GM21825 (cell line): ENCODE results near the gene AGAP1.
"Not testable (repeated sequence)": the region's sequence is repeated elsewhere in the genome, so short reads cannot be mapped to it uniquely, and the experiment has no call there.

Experiments used
- ATAC-seq: cut with Tn5 transposase; IDR thresholded peaks from one replicate; pipeline ENCODE4 v1.9.1; 2021; ENCODE audit warnings: mild to moderate bottlenecking, moderate library complexity; ENCODE audit not compliant: unreplicated experiment

Gene AGAP1

DNA sequence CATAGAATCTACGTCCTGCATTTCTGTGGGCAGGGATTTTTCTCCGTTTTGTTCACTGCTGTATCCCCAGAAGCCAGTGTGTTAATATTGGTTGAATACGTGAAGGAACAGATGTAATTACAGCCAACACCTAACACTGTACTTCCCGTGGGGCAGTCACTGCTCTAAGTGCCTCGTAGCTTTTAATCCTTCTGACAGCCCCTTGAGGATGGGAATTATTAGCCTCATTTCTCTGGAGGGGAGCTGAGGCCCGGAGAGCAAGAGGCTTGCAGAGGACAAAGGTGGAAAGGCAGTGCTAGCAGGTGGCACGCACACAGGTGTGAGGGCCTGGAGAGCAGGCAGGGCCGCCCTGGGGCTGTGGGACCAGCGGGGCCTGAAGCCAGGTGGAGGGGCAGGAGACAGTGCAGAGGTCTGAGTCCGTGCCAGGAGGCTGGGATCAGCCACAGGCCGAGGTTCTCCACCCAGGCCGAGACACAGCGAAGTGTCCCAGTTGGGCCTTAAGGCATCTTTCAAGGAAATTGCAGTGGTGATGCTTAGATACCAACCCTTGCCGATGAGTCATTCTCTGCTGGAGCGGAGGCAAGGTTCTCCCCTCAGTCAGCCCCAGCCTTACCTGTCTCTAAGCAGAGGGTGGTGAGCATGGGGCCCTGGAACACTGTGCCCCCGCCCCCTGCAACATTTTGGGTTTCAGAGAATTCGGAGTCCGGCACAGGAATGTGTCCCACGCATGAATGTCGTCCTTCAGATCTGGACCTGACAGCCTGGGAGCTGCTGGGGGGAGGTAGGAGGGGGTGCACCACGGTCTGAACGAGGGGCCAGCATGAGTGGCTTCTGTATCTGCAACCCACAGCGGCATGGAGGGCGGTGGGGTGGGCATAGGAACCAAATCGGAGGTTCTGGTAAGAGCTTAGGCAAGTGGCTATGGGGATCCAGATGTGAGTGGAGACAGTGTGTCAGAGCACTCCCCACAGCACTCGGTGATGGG is 551.7 kb downstream of the AGAP1 start:
- no peak for ATAC-seq

GRCh38 chr2:236046715-236047114 is 552.9 kb downstream of the AGAP1 start:
- no peak for ATAC-seq

- no peak for ATAC-seq
Measured at GRCh38 chr2:236047176-236047575, 553.3 kb downstream of the AGAP1 start.

DNA sequence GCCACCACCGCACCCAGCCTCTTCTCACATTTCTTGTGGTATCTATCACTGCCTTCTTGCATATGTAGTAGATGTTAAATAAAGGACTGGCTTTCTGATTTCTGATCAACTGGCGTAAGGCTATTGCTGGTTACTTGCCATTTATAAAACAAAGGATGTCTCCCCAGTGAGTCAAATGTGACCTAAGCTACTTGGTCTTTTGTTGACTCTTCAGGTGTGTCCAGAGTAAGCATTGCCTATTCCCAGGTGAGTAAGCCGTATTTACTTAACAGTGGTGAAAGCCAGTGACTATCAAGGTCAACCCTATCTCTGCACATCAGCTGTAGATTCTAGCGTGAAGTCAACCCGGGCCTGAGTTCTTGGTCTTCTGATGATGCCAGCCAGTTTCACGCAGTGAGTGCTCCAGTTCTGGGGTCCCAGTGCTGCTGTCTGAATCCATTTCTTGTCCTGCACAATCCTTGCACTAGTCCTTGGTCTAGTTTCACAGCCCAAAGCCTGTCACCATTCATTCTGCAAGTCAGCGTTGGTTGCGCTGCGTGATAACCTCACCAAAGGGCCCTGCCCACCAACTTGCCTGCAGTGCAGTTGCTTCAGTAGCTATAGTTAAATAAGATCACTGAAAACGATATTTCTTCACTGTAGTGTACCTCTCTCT is 554.2 kb downstream of the AGAP1 start:
- ATAC-seq: no peak

DNA sequence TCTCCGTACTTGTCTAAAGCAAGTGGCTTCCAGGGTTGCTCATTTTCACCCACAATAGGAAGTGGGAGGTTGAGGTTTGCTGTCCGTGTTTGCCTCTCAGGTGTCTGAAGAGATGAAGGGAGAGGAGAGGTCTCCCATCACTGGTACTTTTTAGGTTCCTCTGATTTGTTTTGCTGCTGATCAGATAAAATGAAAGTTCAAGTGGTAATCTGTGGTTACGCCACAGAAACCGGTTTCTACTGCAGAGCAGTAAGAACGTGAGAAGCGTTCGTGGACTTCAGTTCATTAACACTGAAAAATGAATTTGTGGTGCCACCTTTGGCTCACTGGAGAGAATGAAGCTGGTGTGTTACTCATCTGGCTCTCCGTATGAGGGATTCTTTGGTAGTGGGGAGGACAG is 556.1 kb downstream of the AGAP1 start:
- ATAC-seq: no peak

GRCh38 chr2:236051351-236051750 is 557.5 kb downstream of the AGAP1 start:
- ATAC-seq: no peak

DNA sequence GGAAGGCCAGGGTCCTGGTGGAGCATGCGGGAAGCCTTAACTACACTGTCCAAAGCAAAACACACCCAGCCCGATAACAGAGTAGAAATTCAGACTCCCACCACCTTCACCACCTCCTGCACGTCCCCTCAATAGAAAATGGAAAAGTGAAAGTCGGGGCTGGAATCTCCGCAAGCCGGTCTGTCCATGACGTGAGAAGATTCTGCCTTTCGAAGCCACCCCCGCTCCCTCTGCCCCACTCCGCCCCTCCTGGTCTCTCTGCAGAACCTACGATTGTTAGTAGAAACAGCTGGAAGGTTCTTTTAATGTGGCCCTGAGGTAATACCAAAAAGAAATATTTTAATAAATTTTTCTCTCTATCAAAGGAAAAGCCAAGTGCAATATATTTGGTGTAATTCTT is 558.0 kb downstream of the AGAP1 start:
- ATAC-seq: no peak

DNA sequence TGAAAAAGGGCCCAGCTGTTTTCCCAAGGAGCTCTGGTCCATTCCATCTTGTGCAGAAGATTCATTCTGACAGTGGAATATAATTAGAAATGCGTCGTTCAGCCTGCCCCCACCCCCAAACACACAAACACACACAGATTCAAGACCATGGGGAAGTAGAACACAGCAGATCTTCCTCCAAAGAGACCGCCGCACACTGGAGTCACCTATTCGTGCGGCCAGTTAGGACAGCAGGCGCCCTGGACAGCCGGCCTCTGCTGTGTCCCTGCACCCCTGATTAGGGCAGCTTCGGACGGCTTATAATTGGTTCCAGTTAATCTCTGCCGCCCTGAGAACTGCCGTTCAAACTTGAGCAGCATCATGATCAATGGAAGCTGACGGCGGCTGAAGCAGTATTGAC is 558.4 kb downstream of the AGAP1 start:
- ATAC-seq: no peak

- no peak for ATAC-seq
Measured at GRCh38 chr2:236052926-236053821, 559.3 kb downstream of the AGAP1 start.

- ATAC-seq: no peak
Measured at GRCh38 chr2:236054125-236054524, 560.3 kb downstream of the AGAP1 start.

GRCh38 chr2:236054621-236055305 is 560.9 kb downstream of the AGAP1 start:
- ATAC-seq: no peak

DNA sequence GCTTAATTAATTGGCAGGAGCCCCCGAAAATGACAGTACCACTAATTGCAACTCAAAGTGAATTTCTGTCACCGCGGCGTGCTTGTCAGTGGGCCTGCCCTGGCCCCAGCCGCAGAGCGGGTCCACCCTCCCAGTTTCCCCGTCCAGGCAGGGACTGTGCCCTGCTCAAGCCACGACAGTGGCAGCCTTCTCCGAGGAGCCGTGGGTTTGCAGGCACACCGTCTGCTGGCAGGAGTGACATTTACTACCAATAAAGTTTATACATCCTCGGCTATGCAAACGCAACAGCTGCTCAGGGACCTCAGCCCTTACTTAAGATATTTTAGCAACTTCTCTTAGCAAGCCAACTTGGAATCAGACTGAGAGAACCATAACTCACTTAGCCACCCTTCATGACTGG is 561.6 kb downstream of the AGAP1 start:
- no peak for ATAC-seq

DNA sequence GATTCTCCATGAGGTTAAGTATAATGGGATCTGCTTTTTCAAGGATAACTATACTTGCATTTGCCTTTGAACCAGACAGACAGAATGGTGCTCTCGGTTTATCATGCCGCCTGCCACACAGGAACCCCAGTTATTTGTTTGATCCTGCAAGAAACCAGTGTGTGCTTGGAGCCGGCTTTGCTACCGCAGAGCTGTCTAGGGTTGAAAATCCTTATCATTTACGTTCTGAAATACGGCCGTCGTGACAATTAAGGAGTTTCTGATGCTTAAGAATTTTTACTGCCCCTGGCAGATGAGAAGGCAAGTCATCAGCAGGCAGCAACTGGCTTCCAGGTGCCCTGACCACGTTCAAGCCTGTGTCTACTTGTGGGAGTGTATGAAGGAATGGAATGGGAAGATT is 562.3 kb downstream of the AGAP1 start:
- no peak for ATAC-seq

DNA sequence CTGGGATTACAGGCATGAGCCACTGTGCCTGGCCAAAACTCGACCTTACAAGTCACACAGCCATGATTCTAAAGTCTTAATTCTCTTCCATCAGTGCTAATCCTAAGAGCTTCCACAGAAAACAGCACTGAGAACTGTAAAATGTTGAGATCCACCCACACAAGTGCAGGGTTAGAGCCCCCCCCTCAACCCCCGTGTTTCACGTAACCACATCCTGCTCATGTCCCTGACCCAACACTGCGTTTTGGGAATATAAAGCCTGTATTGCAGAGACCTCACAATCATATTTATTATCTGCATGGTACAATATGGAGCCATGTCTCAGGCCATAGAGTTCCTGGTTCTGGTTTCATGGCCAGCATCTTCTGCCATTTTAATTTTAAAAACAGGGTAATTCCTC is 563.5 kb downstream of the AGAP1 start:
- no peak for ATAC-seq

DNA sequence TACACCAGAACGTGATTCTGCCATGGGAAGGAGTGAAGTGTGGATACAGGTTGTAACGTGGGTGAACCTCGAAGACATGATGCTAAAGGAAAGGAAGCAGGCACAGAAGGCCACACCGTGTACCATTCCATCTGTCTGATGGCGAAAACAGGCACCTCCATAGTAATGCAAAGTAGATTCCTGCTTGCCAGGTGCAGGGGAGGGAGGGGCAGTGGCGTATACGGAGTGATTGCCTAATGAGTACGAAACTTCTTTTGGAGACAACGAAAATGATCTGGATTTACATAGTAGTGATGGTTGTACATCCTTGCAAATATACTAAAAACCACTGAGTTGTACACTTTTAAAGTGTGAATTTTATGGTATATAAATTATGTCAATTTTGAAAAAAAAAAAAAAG is 567.7 kb downstream of the AGAP1 start:
- ATAC-seq: no peak

GRCh38 chr2:236061899-236062298 is 568.1 kb downstream of the AGAP1 start:
- ATAC-seq: no peak

- not testable (repeated sequence) for ATAC-seq
Measured at GRCh38 chr2:236062806-236063205, 569.0 kb downstream of the AGAP1 start.

DNA sequence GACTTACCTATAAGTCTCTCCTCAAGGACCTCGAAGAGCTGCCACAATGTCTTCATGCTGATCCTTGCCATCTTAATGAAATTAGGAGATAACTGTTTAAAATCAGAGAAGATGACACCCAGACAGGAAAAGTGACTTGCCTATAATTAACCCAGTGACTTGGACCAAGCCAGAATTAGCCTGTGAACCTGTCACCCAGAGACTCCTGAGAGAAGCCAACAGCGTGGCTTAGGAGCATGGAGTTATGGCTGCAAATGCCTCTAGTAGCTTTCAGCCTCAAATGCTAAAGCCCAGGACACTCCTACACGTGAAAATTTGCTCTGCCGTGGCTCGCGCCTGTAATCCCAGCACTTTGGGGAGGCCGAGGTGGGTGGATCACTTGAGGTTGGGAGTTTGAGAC is 570.2 kb downstream of the AGAP1 start:
- no peak for ATAC-seq

DNA sequence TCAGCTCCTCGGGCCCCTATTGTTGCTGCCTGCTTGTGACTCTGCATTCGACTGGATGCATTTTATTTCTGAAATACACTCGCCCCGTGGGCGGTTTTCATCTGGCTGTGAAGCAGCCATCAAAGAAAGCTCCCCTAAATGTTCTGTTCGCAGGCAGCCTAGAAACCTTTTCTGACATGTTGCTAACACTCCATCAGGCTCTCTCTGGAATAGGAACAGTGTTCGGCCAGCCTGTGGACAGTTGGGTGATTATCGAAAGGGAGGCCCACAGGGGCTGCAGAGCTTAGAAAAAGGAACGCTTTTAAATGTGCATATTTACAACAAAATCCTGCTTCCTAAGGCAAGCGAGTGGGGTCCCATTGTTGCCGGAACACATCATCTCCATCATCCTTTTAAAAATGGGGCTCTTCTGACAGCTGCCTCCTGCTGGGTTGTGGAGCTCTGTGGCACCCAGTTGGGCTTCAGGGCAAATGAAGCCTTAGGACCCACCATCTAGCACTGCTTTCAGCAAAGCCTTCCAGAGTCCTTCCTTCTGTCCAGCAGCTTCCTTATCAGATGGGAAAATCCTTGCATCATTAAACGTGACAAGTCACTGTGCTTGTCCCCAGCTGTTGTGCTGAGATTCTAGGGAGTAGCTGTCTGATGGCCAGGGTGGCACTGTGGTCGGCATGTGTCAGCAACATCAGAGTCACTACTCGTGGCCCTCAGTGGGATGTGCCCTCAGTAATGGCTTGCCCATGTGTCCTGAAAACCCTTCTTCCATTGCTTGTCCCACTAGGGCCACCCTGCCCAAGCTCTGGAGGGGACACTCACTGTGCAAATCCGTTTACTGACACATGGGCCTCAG is 571.7 kb downstream of the AGAP1 start:
- no peak for ATAC-seq

DNA sequence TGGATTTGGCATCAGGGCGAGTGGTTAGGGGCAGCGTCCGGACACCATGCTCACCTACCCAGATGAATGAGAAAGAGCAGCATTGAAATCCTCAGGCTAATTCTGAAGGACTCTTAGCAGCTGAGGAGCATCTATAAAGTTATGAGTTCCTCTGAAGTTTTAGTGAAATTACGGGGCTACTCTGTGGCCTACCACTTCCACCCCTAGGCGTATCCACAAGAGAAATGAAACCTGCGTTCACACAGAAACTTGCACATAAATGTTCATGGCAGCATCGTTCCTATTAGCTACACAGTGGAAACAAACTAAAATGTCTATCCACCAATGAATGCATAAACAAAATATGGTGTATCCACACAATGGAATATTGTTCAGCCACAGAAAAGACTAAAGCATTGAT is 576.4 kb downstream of the AGAP1 start:
- no peak for ATAC-seq
